GM06990 (cell line): ENCODE measurements around the gene TBX19.

Experiments used
- DNase-seq: peaks from one replicate; pipeline ENCODE4 v3.0.0-alpha.2; 2011; ENCODE audit not compliant: insufficient read length; ENCODE audit errors: extremely low read depth
- H3K27me3 ChIP-seq: replicated peaks from 2 replicates; pipeline ENCODE4 v1.6.0; 2011; ENCODE audit warnings: low read length; ENCODE audit not compliant: control insufficient read depth, insufficient read depth
- H3K36me3 ChIP-seq: 2 replicates; pipeline ENCODE4 v1.5.1; 2011; ENCODE audit warnings: low read length; ENCODE audit not compliant: control insufficient read depth, insufficient read depth
- H3K4me3 ChIP-seq: replicated peaks from 2 replicates; pipeline ENCODE4 v1.5.1; 2011; ENCODE audit warnings: low read depth, mild to moderate bottlenecking, control low read depth, low read length
- TF ChIP-seq, protein P1 (sequence below): IDR thresholded peaks from 2 replicates; pipeline ENCODE4 v1.5.1; 2011; ENCODE audit warnings: low read length, control low read depth, mild to moderate bottlenecking, inconsistent platforms; ENCODE audit not compliant: insufficient read depth, poor library complexity, severe bottlenecking

TBX19 gene

DNA sequence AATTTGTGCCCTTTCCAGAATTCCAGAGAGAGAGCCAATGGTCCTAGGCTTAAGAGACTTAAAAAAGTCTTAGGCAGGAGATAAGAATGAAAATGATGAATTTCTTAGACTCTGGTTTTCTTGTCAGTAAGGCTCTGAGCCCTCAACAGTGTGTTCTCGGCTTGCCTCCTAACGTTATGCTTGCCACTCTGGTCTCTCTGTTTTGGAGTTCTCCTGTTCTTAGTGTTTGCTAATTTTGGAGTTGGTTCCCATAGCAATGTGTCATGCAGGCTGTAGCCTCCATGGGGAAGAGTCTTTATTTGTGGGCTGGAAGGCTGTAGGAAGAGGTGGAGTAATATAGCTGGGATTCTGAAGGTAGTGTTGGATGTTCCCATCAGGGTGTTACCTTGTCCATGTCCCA, 19.9 kb downstream of the TBX19 start:
- Histone ChIP-seq H3K36me3 (no peaks in the 10 kb centered on the region), H3K27me3 (no peaks in the 10 kb centered on the region), H3K4me3 (no peak overlapping the region)
- DNase-seq = no peak
- TF ChIP-seq, protein P1, sequence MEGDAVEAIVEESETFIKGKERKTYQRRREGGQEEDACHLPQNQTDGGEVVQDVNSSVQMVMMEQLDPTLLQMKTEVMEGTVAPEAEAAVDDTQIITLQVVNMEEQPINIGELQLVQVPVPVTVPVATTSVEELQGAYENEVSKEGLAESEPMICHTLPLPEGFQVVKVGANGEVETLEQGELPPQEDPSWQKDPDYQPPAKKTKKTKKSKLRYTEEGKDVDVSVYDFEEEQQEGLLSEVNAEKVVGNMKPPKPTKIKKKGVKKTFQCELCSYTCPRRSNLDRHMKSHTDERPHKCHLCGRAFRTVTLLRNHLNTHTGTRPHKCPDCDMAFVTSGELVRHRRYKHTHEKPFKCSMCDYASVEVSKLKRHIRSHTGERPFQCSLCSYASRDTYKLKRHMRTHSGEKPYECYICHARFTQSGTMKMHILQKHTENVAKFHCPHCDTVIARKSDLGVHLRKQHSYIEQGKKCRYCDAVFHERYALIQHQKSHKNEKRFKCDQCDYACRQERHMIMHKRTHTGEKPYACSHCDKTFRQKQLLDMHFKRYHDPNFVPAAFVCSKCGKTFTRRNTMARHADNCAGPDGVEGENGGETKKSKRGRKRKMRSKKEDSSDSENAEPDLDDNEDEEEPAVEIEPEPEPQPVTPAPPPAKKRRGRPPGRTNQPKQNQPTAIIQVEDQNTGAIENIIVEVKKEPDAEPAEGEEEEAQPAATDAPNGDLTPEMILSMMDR = no peak

DNA sequence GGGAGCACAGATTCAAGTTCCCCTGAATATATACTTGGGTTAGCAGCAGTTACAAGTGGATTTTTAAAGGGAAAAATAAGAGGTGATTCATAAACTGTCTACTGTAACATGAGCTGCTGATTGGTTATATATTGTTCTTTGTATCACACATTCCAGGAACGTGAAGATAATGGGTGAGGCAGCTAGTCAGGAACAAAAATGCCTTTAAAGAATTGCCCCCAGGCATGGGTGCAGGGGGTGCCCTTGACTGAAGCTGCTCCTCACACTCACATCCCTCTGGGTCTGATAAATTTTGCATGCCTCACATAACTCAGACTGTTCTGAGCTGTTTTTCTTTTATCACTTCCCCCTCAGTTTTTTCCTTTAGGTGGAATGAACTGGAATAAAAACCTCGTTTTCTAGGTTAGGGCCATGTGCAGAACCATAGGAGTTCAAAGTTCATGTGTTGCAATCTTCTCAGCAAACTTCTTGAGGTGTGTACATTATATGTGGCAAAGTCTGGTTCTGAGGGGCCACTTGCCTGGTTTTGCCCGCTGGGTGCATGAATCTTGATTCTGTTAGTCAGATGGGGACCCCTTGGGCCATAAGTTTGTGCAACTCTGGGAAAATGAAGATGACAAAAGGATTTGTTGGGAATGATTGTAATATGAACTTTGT, 21.1 kb downstream of the TBX19 start:
- Histone ChIP-seq H3K4me3 (no peak overlapping the region), H3K27me3 (no peaks in the 10 kb centered on the region), H3K36me3 (no peaks in the 10 kb centered on the region)
- TF ChIP-seq, protein P1 = no peak
- no peak for DNase-seq

DNA sequence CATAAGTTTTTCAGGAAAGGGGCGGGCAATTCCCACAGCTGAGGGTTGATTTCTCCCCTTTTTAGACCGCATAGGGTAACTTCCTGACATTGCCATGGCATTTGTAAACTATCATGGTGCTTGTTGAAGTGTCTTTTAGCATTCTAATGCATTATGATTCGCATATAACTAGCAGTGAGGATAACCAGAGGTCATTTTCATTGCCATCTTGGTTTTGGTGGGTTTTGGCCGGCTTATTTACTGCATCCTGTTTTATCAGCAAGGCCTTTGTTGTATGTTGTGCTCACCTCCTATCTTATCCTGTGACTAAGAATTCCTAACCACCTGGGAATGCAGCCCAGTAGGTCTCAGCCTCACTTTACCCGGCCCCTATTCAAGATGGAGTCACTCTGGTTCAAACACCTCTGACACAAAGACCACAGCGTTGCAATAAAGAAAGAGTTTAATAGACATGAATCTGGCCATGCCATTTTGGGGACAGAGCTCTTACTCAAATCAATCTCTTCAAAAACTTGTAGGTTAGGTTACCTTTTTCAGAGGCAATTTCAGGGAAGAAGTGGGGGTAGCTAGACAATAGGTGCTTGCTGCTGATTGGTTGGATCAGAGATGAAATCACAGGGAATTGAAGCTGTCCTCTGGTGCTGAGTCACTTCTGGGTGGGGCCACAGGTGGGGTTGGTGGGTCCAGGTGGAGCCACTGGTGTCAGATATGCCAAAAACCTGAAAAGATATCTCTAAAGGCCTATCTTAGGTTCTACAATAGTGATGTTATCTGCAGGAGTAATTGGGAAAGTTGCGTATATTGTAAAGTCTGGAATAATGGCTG, 23.3 kb downstream of the TBX19 start:
- TF ChIP-seq, protein P1 = no peak
- H3K27me3 ChIP-seq = no peaks in the 10 kb centered on the region
- no peak overlapping the region for H3K4me3 ChIP-seq
- H3K36me3 ChIP-seq = no peaks in the 10 kb centered on the region
- no peak for DNase-seq

DNA sequence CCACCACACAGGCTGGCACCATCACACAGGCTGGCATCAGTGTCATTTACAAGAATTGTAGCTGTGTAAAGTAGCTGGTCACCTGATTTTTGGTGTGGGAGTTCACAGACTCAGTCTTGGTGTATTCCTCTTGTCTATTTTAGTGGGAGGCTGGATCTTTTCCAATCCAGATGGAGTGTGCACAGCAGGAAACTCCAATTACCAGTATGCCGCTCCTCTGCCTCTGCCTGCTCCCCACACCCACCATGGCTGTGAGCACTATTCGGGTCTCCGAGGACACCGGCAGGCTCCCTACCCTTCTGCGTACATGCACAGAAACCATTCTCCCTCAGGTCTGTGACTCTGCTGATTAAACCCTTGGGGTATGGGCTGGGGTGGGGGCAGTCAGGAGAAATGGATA, 24.2 kb downstream of the TBX19 start:
- no peak overlapping the region for H3K4me3 ChIP-seq
- DNase-seq = no peak
- TF ChIP-seq, protein P1 = no peak
- H3K27me3 ChIP-seq = no peaks in the 10 kb centered on the region
- H3K36me3 ChIP-seq = no peaks in the 10 kb centered on the region

DNA sequence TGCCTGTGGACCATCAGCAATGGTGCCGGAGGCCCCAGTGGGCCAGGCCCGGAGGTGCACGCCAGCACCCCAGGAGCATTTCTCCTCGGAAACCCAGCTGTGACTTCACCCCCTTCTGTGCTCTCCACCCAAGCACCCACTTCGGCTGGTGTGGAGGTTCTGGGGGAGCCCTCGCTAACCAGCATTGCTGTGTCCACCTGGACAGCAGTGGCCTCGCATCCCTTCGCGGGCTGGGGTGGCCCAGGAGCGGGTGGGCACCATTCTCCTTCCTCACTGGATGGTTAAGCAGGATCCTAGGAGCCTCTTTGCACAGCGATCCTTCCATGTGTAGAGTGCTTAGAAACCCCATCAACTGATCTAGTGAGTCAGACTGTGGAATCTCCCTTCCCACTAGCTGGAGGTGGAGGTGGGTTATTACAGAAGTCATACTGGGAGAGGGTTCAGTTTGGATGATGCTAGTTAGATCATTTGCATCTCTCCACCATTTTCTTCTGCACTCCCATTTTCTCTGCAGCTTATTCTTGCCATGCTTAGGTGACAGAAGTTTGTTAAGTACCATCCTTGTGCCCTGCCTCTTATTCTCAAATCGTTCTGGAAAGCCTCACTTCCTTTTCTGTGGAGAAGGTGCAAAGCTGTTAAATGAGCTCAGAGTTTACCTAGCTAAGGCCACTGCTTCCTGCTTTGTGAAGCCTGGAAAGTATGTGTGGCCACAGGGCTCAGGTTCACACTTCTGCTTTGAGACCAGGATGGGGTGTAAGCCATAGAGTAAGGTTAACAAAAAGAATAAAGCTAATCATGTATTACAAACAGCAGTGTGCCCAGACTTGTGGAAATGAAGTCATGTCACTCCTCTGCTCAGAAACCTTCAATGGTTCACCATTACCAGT, 32.3 kb downstream of the TBX19 start:
- TF ChIP-seq, protein P1 = no peak
- Histone ChIP-seq H3K4me3 (no peak overlapping the region), H3K27me3 (no peaks in the 10 kb centered on the region), H3K36me3 (no peaks in the 10 kb centered on the region)
- no peak for DNase-seq
